Renal cortical epithelial cell (primary cell): ENCODE results near the gene GMPR2. TPM values are rescaled to one million over a fixed set of nuclear protein-coding genes. Genes with fewer than 3 reads are reported as not detected.
"Not testable (repeated sequence)": the region's sequence is repeated elsewhere in the genome, so short reads cannot be mapped to it uniquely, and the experiment has no call there.

ENCODE experiments used
- DNase-seq: peaks from one replicate; pipeline ENCODE4 v3.0.0-alpha.2; 2011; ENCODE audit warnings: low read depth
- total RNA-seq: library from RNA; depleted of rRNA; stranded (reverse); fragments of >200 nt; gene quantifications from 2 replicates; pipeline ENCODE4 v1.2.3, GENCODE V29; 2014

GMPR2 gene
- total RNA-seq, 1 donor from 2014 or later = 106 TPM

- DNase-seq = no peak
Measured at GRCh38 chr14:24231263-24232120, 1.2 kb upstream of the GMPR2 start.

- peak; percentile 84 for DNase-seq
Measured at GRCh38 chr14:24232121-24232644, 546 bp upstream of the GMPR2 start, which contains the start of gene NEDD8. Gene NEDD8 (minus strand): TSS chr14:24232367. CDS start chr14:24232267, 100 bp downstream.

GRCh38 chr14:24233538-24233866, 773 bp downstream of the GMPR2 start:
- DNase-seq = no peak

GRCh38 chr14:24234095-24235005, 1.6 kb downstream of the GMPR2 start:
- no peak for DNase-seq

GRCh38 chr14:24235804-24236688, 3.3 kb downstream of the GMPR2 start:
- DNase-seq = no peak

GRCh38 chr14:24236689-24237462, 4.1 kb downstream of the GMPR2 start:
- DNase-seq = no peak

GRCh38 chr14:24237463-24237955, 4.8 kb downstream of the GMPR2 start:
- DNase-seq = no peak

- DNase-seq = peak; percentile 33
Measured at GRCh38 chr14:24238123-24238522, 5.4 kb downstream of the GMPR2 start.

- no peak for DNase-seq
Measured at GRCh38 chr14:24238527-24239037, 5.9 kb downstream of the GMPR2 start.

- no peak for DNase-seq
Measured at GRCh38 chr14:24240110-24240918, 7.6 kb downstream of the GMPR2 start.

- peak; percentile 80 for DNase-seq
Measured at GRCh38 chr14:24241829-24242443, 9.2 kb downstream of the GMPR2 start.

GRCh38 chr14:24243336-24243836, 10.7 kb downstream of the GMPR2 start:
- DNase-seq = peak; percentile 9

GRCh38 chr14:24245350-24245749, 12.6 kb downstream of the GMPR2 start:
- DNase-seq = not testable (repeated sequence)

- no peak for DNase-seq
Measured at GRCh38 chr14:24246765-24247212, 14.1 kb downstream of the GMPR2 start.

- no peak for DNase-seq
Measured at GRCh38 chr14:24247422-24247821, 14.7 kb downstream of the GMPR2 start.

GRCh38 chr14:24249230-24250021, 16.7 kb downstream of the GMPR2 start:
- DNase-seq = no peak

- DNase-seq = no peak
Measured at GRCh38 chr14:24250354-24250753, 17.6 kb downstream of the GMPR2 start.

- peak; percentile 53 for DNase-seq
Measured at GRCh38 chr14:24251880-24252288, 19.2 kb downstream of the GMPR2 start.
